ENCODE results near the gene LACTB. TPM values are rescaled to one million over a fixed set of nuclear protein-coding genes. Genes with fewer than 3 reads are reported as not detected.
A peak's percentile ranks its signal among the peaks of the same experiment; 100 is the strongest.

The LACTB gene
- total and polyA plus RNA-seq, 2 experiments from 2014 or later: 15.2 to 20.9 TPM

- H3K27me3 ChIP-seq (ENCODE audit: insufficient read depth): no peaks in the 10 kb centered on the region
- H3K36me3 ChIP-seq (ENCODE audit: insufficient read depth): no peaks in the 10 kb centered on the region
- H3K4me3 ChIP-seq: 0 out of 2 replicates have a peak overlapping the region, but pooled peaks have one; percentile 12
- H2AFZ ChIP-seq: no peak overlapping the region
- Mint-ChIP-seq H3K9me3 (no peaks in the 10 kb centered on the region), H3K4me3 (no peak overlapping the region; the same call in 2 of the 3 replicates), H3K36me3 (ENCODE audit: low read depth) (no peaks in the 10 kb centered on the region), H3K27me3 (ENCODE audit: insufficient read depth, low read depth, poor library complexity) (peaks cover 2% of the 10 kb centered on the region), H3K4me1 (peaks cover 35% of the 10 kb centered on the region), H3K27ac (peak overlapping the region; percentile 51; the same call in 1 of the 2 replicates)
- DNase-seq (ENCODE audit: low spot score): peak; percentile 70
- ATAC-seq: peak; percentile 61
- H3K9me2 ChIP-seq (ENCODE audit: insufficient read depth): no peaks in the 10 kb centered on the region
- peak overlapping the region; percentile 66 for H3K4me2 ChIP-seq
- H3K4me1 ChIP-seq (ENCODE audit: insufficient read depth): peaks cover 43% of the 10 kb centered on the region
- peaks cover 9% of the 10 kb centered on the region; the same call in 1 of the 2 replicates for H3F3A ChIP-seq (replicated peaks; ENCODE audit: low read depth)
- H3K27ac ChIP-seq (ENCODE audit: low read depth): peak overlapping the region; percentile 93
- no peaks in the 10 kb centered on the region for H3K79me2 ChIP-seq (replicated peaks; ENCODE audit: insufficient read depth)
- H4K20me1 ChIP-seq (replicated peaks; ENCODE audit: insufficient read depth): no peaks in the 10 kb centered on the region
- TF ChIP-seq, protein P1, sequence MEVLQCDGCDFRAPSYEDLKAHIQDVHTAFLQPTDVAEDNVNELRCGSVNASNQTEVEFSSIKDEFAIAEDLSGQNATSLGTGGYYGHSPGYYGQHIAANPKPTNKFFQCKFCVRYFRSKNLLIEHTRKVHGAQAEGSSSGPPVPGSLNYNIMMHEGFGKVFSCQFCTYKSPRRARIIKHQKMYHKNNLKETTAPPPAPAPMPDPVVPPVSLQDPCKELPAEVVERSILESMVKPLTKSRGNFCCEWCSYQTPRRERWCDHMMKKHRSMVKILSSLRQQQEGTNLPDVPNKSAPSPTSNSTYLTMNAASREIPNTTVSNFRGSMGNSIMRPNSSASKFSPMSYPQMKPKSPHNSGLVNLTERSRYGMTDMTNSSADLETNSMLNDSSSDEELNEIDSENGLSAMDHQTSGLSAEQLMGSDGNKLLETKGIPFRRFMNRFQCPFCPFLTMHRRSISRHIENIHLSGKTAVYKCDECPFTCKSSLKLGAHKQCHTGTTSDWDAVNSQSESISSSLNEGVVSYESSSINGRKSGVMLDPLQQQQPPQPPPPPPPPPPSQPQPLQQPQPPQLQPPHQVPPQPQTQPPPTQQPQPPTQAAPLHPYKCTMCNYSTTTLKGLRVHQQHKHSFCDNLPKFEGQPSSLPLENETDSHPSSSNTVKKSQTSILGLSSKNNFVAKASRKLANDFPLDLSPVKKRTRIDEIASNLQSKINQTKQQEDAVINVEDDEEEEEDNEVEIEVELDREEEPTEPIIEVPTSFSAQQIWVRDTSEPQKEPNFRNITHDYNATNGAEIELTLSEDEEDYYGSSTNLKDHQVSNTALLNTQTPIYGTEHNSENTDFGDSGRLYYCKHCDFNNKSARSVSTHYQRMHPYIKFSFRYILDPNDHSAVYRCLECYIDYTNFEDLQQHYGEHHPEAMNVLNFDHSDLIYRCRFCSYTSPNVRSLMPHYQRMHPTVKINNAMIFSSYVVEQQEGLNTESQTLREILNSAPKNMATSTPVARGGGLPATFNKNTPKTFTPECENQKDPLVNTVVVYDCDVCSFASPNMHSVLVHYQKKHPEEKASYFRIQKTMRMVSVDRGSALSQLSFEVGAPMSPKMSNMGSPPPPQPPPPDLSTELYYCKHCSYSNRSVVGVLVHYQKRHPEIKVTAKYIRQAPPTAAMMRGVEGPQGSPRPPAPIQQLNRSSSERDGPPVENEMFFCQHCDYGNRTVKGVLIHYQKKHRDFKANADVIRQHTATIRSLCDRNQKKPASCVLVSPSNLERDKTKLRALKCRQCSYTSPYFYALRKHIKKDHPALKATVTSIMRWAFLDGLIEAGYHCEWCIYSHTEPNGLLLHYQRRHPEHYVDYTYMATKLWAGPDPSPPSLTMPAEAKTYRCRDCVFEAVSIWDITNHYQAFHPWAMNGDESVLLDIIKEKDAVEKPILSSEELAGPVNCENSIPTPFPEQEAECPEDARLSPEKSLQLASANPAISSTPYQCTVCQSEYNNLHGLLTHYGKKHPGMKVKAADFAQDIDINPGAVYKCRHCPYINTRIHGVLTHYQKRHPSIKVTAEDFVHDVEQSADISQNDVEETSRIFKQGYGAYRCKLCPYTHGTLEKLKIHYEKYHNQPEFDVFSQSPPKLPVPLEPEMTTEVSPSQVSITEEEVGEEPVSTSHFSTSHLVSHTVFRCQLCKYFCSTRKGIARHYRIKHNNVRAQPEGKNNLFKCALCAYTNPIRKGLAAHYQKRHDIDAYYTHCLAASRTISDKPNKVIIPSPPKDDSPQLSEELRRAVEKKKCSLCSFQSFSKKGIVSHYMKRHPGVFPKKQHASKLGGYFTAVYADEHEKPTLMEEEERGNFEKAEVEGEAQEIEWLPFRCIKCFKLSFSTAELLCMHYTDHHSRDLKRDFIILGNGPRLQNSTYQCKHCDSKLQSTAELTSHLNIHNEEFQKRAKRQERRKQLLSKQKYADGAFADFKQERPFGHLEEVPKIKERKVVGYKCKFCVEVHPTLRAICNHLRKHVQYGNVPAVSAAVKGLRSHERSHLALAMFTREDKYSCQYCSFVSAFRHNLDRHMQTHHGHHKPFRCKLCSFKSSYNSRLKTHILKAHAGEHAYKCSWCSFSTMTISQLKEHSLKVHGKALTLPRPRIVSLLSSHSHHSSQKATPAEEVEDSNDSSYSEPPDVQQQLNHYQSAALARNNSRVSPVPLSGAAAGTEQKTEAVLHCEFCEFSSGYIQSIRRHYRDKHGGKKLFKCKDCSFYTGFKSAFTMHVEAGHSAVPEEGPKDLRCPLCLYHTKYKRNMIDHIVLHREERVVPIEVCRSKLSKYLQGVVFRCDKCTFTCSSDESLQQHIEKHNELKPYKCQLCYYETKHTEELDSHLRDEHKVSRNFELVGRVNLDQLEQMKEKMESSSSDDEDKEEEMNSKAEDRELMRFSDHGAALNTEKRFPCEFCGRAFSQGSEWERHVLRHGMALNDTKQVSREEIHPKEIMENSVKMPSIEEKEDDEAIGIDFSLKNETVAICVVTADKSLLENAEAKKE (CRISPR knock-in tag; IDR thresholded peaks at IDR 0.05): peak; percentile 56
- TF ChIP-seq JUNB (IDR thresholded peaks at IDR 0.05; ENCODE audit: unreplicated experiment): no peak
Measured at GRCh38 chr15:63089260-63090043, 32.2 kb upstream of the LACTB start.

DNA sequence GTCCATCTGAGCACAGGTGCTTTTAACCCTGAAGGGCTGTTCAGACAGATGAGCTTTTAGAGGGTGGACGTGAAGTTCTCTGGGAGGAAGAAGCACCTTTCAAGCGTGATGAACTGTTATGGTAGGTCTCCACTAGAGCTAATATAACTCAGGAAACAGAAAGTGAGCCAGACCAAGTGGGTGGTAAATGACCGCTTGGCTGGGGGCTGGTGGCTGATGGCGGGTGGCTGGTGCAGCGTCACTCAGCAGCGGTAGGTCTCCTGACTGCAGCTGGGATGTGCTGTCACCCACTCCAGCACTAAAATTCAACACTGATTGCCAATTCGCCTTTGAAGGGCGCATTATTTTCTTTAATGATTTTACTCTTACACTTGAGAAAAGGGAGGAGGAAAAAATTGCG, 31.2 kb upstream of the LACTB start:
- no peaks in the 10 kb centered on the region for H3K36me3 Mint-ChIP-seq (ENCODE audit: low read depth)
- H3K4me2 ChIP-seq: no peak overlapping the region; the same call in 1 of the 2 replicates
- H3K4me3 ChIP-seq: no peak overlapping the region
- peaks cover 43% of the 10 kb centered on the region for H3K4me1 ChIP-seq (ENCODE audit: insufficient read depth)
- H3K9me3 Mint-ChIP-seq: no peaks in the 10 kb centered on the region
- H3K4me1 Mint-ChIP-seq: peaks cover 35% of the 10 kb centered on the region
- no peak overlapping the region for H3K27ac ChIP-seq (ENCODE audit: low read depth)
- no peaks in the 10 kb centered on the region for H3K79me2 ChIP-seq (replicated peaks; ENCODE audit: insufficient read depth)
- no peaks in the 10 kb centered on the region for H3K27me3 ChIP-seq (ENCODE audit: insufficient read depth)
- DNase-seq (ENCODE audit: low spot score) (no peak), ATAC-seq (no peak)
- H3K4me3 Mint-ChIP-seq: no peak overlapping the region
- H2AFZ ChIP-seq: no peak overlapping the region
- no peak overlapping the region for H3K27ac Mint-ChIP-seq
- H3K36me3 ChIP-seq (ENCODE audit: insufficient read depth): no peaks in the 10 kb centered on the region
- H4K20me1 ChIP-seq (replicated peaks; ENCODE audit: insufficient read depth): no peaks in the 10 kb centered on the region
- H3K9me2 ChIP-seq (ENCODE audit: insufficient read depth): no peaks in the 10 kb centered on the region
- H3K27me3 Mint-ChIP-seq (ENCODE audit: insufficient read depth, low read depth, poor library complexity): peaks cover 2% of the 10 kb centered on the region
- peaks cover 9% of the 10 kb centered on the region; the same call in 1 of the 2 replicates for H3F3A ChIP-seq (replicated peaks; ENCODE audit: low read depth)
- TF ChIP-seq, protein P1 (CRISPR knock-in tag; IDR thresholded peaks at IDR 0.05): no peak
- TF ChIP-seq NANOG (IDR thresholded peaks at IDR 0.05; ENCODE audit: borderline replicate concordance): no peak

Measured in GM23338 (cell line).